Caki2 (cell line): ENCODE measurements around the gene ELMO1. TPM values are rescaled to one million over a fixed set of nuclear protein-coding genes. Genes with fewer than 3 reads are reported as not detected.
"Not testable (repeated sequence)": the region's sequence is repeated elsewhere in the genome, so short reads cannot be mapped to it uniquely, and the experiment has no call there.

Source experiments
- DNase-seq: peaks from one replicate; pipeline ENCODE4 v3.0.0-alpha.2; 2015; ENCODE audit warnings: low read depth
- in situ Hi-C: cut with HindIII; loops from 2 replicates; pipeline ENCODE4 v1.10.0; 2016; ENCODE audit warnings: low sequenced_read_pairs, low pct_unique_long_range_greater_than_20kb, mixed read lengths
- total RNA-seq: library from RNA; depleted of rRNA; stranded (reverse); fragments of >200 nt; shearing (Covaris generic); gene quantifications from 2 replicates; pipeline ENCODE4 v1.2.3, GENCODE V29; 2014; ENCODE audit warnings: low replicate concordance

The ELMO1 gene
- total RNA-seq, 1 experiment from 2014 or later: 0.03 TPM

DNA sequence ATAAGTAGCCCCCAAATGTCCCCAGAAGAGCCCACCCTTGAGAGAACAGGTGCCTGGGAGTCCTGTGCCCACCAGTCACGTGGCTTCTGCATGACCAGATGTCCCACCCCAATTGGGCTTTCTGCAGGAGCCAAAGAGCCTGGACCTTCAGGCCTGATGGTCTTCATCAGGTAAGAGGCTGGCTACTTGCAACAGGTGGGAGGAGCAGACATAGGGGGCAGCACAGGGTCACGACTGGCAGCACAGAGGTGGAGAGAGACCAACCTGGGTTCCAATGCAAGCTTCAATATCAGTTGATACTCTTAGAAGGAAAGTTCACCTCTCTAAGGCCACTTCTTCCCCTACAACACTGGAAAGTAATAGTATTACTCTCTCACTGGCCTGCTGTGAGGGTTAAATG, 288.0 kb downstream of the ELMO1 start:
- in situ Hi-C loops: no loop called here
- no peak for DNase-seq

DNA sequence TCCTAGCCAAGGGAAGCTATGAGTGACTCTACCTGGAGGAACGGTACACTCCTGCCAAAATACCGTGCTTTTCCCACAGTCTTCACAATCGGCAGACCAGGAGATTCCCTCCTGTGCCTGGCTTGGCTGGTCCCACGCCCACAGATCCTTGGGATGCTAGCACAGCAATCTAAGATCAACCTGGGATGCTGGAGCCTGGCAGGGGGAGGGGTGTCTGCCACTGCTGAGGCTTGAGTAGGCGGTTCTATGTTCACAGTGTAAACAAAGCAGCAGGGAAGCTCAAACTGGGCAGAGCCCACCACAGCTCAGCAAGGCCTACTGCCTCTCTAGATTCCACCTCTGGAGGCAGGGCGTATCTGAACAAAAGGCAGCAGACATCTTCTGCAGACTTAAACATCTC, 295.3 kb downstream of the ELMO1 start:
- in situ Hi-C loops: no loop called here
- no peak for DNase-seq

DNA sequence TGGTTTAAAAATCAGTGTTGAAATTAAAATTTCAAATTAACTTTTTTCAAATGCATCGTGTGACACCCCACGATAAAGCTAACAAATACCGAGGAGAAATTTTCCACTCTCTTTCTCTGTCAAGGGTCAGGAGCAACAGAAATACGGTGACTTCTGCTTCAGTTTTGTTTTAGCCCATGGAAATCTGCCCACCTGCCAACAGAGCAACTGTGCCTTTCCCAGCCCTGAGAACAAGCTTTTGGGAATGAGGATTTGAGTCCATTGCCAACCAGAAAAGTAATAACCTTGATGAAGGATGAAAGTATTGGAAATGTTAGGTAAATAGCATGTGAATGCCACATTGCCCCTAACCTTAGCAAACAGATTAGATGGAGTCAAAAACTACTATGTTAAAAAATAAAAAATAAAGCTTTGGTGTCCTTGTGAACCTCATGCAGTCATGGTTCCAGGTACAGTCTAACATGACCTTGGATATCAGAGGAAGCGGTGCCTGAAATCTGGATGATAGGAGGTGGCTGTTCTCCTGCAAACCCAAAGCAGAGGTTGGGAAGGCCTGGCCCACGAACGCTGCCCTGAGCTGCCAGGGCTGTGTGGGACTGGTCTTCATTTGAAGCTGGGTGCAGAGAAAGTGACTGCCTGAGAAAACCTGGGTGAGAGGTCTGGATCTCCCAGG, 296.8 kb downstream of the ELMO1 start:
- in situ Hi-C loops: no loop called here
- DNase-seq: no peak

DNA sequence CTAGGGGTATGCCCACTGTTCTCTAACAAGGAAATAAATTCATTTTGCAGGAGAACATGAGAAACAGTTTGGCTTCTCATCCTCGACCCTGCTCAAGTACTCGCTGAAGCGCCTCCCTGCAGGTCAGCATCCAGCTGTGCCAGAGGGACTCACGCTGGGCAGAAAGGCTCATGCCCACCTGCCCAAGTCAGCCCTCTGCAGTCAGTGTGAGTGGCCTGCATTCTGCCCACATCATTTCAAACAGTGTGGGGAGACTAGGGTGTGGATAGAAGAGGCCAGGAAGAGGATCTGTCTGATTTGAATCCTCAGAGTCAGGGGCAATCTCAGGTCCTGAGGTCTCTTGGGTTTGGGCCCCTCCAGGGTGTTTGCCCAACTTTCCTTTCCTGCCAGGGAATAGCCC, 297.8 kb downstream of the ELMO1 start:
- in situ Hi-C loops: no loop called here
- no peak for DNase-seq

DNA sequence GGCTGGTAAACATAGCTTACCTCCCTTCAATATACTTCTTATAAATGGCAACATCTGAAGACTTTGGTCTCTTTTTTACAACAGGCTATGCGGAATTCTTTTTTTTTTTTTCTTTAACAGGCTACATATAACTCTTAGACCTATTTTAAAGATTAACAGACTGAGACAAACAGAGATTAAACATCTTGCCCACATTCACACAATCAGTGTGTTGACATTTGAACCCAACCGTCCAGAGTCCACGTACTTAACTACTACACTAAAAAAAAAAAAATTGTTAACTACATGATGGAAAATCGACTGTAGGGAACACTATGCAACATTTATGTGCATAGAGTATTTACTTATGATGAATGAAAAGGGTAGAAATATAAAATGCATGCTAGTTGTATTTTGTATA, 298.5 kb downstream of the ELMO1 start:
- no peak for DNase-seq
- in situ Hi-C loops: no loop called here

DNA sequence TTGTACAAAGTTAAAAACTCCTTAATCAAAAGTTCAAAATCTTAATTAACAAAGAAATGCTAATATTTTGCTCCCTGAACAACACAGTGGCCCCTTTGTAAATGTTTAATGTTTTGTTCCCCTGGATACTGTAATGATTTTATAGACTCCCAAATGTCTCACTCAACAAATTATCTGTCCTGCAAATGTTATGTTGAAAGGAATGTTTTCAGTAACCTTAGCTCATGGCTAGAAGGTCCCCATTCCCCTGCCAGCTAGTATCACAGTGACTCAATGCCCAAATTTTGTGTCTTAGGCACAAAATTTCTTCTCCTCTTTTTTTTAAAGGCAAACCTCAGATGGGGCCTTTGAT, 298.9 kb downstream of the ELMO1 start:
- DNase-seq: no peak
- in situ Hi-C loops: no loop called here

DNA sequence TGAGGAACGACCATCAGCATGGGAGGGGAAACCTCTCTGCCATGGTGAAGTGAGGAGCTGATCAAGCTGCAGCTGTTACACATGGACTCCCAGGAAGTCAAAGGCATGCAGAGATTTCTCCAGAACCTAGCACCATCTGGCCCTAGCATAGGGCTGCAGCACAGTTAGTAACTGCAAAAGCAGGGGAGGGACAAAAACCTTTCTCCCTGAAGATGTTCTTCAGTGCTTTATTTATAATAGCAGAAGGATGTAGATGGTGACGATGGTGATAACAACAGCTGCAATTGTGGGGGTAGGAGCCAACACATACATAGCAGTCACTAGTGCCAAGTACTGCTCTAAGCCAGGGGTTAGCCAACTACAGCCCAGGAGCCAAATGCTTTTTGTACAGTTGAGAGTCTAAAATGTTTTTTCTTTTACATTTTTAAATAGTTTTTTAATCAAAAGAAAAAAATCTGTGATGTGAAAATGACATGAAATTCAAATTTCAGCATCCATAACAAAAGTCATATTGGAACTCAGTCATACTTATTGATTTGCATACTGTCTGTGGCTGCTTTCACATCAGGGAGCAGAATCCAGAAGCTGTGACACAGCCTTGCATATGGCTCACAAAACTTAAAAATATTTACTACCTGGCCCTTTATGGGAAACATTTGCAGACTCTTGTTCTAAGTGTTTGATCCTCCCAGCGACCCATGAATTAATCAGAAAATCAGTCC, 299.5 kb downstream of the ELMO1 start:
- no peak for DNase-seq
- in situ Hi-C loops: no loop called here

DNA sequence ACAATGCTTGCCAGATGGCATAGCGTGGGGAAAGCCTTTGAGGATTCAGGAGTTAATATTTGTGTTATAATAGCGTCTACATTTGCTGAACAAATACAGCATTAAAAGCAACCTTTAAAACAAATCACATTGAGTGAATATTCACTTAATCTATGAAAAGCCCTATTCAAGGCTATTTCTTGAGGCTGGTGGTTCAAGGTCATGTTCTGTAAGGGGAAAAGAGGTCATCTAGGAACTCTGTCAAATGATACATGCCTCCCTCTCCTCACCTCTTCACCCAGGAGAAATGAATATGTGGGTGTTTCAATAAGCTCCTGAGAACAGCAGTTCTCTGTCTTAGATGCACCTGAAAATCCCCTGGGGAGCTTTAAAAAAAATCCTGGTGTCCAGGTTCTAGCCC, 303.0 kb downstream of the ELMO1 start:
- DNase-seq: no peak
- in situ Hi-C loops: no loop called here

DNA sequence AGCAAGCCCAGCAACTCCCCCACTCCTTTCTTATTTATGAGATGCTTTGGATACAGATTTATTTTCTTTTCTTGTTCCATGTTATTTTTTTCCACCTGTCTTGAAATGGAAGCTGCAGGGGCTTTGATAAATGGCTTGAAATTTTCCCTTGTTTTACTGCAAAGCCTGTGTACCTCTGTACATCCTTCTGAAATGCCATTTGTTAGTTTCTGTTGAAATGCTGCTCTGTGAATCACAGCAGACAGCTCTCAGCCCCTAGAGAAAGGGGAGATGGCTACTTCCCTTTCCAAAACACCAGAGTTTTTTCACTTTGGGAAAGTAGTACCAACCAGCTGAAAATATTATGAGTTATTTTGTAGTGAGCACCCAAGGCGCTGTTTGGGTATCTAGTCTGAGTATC, 304.2 kb downstream of the ELMO1 start:
- DNase-seq: no peak
- in situ Hi-C loops: no loop called here

DNA sequence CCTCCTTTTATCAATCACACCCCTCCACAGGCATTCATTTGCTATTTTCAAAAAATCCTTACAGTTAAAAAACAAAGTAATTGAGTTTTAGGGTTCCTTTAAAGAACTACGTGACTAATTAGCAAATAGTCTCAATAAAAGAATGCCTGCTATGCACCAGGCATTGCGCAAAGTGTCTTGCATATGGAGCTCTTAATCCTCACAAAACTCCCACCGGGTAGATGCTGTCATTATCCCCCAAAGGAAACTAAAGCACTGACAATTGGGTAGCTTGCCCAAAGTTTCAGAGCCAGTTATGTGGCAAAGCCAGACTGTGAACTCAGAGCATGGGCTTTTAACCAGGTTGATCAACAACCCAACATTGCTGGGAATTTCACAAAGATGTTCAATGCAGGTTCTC, 305.7 kb downstream of the ELMO1 start:
- in situ Hi-C loops: no loop called here
- DNase-seq: no peak

DNA sequence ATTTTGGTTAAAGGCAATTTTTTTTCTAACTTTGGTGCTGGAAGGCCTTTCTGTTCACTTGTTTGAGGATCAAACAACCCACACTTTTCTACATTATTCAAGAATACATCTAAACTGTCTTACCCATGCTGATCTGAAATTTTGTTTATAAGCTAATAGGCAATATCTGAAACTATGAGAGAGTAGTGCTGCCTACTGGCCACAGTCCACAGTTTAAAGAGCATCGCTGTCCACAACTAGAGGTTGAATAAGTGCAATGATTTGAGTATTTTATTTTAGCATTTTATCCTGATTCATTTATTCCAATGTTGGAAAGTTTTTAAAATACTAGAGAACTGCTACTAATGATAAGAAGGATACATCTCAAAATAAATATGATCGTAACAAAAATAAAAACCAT, 306.9 kb downstream of the ELMO1 start:
- in situ Hi-C loops: no loop called here
- no peak for DNase-seq

DNA sequence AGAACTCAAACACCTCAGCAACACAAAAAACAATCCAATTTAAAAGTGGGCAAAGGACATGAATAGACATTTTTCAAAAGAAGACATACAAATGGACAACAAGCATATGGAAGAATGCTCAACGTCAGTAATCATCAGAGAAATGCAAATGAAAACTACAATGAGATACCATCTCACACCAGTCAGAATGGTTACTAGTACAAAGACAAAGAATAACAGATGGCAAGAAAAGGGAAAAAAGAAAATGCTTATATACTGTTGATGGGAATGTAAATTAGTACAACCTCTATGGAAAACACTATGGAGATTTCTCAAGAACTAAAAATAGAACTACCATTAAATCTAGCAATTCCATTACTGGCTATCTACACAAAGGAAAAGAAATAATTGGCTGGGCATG, 314.8 kb downstream of the ELMO1 start:
- in situ Hi-C loops: not testable (repeated sequence)

DNA sequence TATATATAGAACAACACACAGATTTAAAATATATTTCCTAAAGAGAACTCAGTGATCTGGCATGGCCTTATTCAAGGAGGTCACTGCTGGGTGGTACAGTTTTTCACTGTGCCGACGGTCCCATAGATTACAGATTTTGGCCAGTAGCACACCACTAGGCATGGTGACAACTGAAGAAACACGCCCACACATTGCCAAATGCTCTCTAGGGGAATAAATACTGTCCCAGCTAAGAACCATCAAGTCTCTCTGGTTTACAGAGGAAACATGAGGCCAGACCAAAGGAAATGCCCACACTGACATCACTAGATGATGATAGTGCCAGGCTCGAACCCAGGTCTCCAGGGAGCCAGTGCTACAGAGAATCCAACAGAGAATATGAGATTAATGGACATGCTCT, 316.8 kb downstream of the ELMO1 start:
- in situ Hi-C loops: no loop called here
- DNase-seq: no peak

More for the DNA sequence above, 314.8 kb downstream of the ELMO1 start:
- not testable (repeated sequence) for DNase-seq

DNA sequence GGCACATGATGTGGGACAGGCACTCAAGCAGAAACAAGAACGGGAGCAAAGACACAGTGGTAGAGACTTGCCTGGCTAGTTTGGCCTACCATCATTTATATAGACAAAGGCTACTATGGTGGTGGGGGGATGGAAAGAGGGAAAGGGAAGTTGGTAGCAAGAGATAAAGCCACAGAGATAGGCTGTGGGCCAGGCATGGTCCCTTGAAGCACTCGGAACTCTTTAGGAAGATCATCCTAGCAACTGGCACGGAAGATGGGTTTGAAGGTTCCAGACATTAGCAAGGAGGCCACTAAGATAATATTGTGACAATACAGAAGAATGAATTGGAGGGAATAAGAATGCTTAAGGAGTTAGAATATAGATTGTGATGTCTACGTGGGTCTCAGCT, 319.6 kb downstream of the ELMO1 start:
- in situ Hi-C loops: no loop called here
- DNase-seq: no peak

DNA sequence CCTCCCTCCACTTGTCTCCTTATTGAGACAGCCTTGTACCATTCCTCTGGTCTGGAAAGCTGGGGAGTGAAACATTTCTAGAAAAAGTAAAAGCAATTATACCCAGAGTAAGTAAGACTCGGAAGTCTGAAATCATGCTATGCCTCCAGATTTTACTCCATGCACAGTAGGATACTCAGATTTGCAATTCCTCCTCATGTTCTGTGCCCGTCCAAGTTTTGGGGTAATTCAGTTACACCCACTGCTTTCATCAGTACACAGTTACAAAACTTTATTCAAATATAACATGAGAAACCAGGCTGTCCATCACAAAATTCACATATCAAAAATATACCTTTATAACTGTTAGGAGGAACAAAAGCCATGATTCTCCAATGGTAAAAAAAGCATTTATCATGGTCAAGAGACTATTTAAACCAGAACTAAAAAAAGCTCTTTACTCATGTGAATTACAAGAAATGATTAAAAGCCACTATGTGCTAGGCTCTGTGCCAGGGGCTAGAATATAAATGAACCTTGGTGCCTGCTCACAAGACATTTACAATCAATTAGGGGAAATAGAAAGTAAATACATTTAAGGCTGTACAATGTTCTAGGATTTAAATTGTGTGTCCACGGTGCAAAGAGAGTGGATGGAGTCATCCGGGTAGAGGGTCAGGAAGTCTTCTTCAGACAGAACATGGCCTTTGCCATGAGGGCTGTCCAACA, 320.2 kb downstream of the ELMO1 start:
- DNase-seq: no peak
- in situ Hi-C loops: no loop called here

DNA sequence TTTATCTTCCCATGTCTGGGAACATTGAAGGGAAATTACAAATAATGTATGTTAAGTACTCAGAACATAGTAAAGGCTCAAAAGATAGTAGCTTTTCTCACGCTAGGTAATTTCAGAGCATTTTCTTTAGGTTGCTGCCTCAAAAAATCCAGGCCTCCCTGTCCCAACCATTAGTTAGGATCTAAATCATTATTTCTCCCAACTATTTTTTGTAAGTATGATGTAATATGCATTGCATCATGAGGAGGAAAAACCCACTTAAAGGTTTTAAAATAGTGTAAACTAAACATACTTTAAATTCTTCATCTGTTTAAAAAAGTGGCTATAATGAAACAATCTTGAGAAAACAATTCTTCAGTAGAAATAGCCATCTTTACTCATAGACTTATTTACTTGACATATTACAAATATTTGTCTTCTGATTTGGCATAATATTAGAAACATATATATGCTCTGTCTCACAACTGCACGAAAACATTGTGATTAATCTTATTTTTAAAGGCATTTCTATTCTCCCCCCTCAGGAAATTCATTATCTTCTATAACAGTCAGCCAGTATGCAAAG, 329.3 kb downstream of the ELMO1 start:
- DNase-seq: no peak
- in situ Hi-C loops: no loop called here

DNA sequence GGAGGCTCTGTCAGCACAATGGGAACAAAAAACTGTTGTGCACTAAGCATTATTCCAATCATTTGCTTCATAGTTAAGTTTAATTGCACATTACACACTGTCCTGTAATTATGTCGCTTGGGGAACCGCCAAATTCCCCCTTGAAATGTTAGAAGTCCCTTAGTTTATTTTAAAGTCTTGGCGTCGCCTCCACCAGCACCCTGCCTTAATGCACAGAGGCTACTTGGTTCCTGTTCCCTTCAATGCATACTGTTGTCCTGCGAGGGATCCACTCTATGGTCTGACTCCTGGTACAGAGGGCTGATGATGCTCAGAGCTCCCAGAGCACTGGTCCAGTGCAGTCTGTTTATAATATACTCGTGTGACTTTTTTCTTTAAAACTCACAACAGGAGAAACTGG, 330.7 kb downstream of the ELMO1 start:
- no peak for DNase-seq

DNA sequence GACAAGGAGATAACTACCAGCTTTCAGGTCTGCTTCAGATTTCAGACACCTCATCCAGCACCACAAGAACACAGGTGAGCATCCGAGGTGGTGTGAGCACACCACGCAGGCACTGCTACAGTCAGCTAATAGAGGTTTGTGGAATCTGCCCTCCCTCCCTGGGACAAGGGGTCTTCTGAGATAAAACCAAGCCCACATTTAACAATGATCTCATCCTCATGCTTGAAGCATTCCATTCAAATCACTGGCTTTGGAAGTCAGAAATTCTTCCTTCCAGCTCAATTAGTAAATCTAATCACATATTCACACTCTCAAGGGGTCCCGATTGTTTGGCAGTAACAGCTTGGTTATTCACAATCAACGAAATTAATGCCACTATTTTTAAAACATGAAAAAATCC, 331.4 kb downstream of the ELMO1 start:
- in situ Hi-C loops: no loop called here
- no peak for DNase-seq

More for the DNA sequence above, 330.7 kb downstream of the ELMO1 start:
- in situ Hi-C loops: no loop called here

DNA sequence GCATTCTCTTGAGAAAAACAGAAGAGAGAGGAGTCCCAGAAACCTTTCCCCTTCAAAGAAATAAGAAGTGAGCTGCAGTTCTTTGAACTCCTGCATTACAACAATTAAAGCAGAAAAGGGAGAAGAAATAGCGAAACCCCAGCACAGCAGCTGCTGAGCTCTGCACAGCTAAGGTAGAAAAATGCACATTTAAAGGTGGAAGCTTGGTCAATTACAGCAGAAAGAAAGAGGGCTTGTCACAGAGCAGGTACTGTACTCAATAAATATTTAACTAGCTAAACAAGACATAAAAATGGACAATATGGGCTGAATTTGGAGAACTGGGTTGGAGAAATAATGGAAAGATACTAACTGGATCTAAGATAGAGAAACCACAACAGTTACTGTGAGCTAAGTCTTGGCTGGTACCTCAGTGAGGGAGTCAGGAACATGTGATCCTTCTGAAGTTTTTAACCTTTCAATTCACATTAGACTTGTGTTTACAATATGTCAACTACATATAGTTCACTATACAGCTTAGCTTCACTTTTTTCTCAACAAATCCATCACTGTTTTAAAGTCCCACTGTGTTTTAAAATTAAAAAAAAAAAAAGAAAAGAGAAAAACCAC, 332.5 kb downstream of the ELMO1 start:
- DNase-seq: no peak
- in situ Hi-C loops: no loop called here
